Hepatocyte (in vitro differentiated cells): Measurements from ENCODE around the gene NAV1.

Experiments
- EZH2 ChIP-seq: fragments of 200-600 bp; sonication (generic); IDR thresholded peaks from 2 replicates; pipeline ENCODE4 v1.6.1; 2016; ENCODE audit warnings: antibody characterized with exemption, mild to moderate bottlenecking, borderline replicate concordance
- EZH2phosphoT487 ChIP-seq: fragments of 200-600 bp; sonication (generic); IDR thresholded peaks from one replicate; pipeline ENCODE4 v1.6.1; 2018; ENCODE audit warnings: antibody characterized with exemption, mild to moderate bottlenecking, low read depth, moderate library complexity; ENCODE audit not compliant: unreplicated experiment, severe bottlenecking
- TF ChIP-seq, protein P1 (sequence below): fragments of 200-600 bp; sonication (generic); IDR thresholded peaks from 2 replicates; pipeline ENCODE4 v1.5.1; 2016; ENCODE audit warnings: antibody characterized with exemption, mild to moderate bottlenecking; ENCODE audit not compliant: poor library complexity

GRCh38 chr1:201530741-201531531 is 8.0 kb upstream of the NAV1 start:
- TF ChIP-seq, protein P1, sequence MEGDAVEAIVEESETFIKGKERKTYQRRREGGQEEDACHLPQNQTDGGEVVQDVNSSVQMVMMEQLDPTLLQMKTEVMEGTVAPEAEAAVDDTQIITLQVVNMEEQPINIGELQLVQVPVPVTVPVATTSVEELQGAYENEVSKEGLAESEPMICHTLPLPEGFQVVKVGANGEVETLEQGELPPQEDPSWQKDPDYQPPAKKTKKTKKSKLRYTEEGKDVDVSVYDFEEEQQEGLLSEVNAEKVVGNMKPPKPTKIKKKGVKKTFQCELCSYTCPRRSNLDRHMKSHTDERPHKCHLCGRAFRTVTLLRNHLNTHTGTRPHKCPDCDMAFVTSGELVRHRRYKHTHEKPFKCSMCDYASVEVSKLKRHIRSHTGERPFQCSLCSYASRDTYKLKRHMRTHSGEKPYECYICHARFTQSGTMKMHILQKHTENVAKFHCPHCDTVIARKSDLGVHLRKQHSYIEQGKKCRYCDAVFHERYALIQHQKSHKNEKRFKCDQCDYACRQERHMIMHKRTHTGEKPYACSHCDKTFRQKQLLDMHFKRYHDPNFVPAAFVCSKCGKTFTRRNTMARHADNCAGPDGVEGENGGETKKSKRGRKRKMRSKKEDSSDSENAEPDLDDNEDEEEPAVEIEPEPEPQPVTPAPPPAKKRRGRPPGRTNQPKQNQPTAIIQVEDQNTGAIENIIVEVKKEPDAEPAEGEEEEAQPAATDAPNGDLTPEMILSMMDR, result peak; percentile 91
- no peak for TF ChIP-seq EZH2
- no peak for TF ChIP-seq EZH2phosphoT487
